COLO668 (cell line): ENCODE measurements around the gene COBL.
A peak's percentile ranks its signal among the peaks of the same experiment; 100 is the strongest.

Experiments
- DNase-seq: peaks from one replicate; lab custom pipeline; 2025; ENCODE audit not compliant: unreplicated experiment; lab: John Stamatoyannopoulos, UW

The COBL gene

GRCh38 chr7:51278797-51279196, 37.8 kb downstream of the COBL start:
- DNase-seq, result peak; percentile 86

DNA sequence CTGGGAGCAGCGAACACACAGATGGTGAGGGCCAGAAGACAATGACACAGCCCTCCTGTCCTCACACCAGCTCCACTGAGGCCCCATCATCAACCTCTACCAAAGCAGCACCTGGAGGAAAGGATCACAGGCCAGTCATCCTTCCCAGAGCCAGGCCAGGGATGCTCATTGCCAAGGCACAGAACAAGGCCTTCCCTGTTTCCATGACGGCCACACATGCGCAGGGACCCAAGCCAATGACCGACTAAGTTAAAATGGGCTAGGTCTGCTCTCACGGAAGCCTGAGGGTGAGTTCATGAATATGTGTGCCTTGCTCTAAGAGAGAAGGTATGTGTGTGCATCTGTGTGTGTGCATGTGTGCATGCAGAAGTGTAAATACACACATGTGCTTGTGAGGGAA, 39.6 kb downstream of the COBL start:
- no peak for DNase-seq

DNA sequence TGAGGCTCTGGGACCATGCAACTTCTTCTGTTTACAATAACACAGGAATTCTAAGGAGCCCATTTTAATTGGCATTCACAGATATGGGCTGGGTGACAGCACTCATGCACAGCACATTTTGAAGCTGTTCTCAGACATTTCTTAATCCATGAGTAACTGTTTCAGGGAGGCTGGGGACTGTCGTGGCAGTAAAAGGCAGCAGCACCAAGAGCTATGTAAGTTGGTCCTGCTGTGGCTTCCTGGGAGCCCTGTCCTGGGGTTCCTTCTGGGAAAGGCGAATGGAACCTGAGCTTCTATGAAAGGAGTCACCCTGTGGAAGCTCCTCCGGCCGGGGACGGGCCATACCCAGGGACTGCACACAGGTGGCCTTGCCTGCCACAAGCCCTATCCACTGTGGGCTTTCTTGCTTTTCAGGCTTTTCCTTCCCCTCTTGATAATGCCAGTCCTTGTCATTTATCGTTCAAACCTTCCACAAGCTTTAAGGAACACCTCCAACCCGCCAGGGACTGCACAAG, 40.5 kb downstream of the COBL start:
- no peak for DNase-seq

DNA sequence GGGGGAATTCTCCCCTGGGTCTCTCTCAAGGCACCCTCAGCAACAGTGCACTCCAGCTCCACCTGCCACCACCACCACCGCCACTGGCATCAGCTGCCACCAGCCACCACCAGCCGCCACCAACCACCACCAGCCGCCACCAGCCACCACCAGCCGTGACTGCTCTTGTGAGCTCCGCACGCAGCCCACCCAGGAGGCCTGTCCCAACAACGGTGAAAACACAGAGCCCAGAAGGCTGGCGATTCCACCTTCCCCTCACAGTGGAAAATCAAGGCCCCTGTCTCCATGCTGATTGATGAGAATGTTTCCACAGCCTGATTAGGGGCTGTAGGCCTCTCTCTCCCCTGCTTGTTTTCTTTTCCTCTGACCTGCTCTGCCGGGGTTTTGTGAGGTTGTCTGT, 41.1 kb downstream of the COBL start:
- no peak for DNase-seq

DNA sequence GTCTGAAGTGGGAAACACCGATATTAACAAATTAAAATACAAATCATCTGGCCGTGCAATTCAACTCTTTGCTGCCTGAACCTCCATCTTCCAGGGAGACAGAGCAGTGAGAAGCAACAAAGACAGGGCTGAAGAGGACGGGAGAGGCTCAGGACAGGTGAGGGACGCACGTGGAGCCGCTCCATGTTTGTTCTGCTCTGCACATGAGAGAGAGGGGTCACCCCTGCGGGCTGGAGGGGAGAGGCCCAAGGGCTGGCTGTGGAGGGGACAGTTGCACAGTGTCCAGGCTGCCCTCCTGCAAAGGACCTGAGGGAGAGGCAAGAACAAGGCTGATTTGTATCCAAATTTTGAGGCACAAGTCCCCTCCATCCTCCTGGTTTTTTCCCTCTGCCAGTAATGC, 41.7 kb downstream of the COBL start:
- DNase-seq, result no peak

- no peak for DNase-seq
These were observed 42.6 kb downstream of the COBL start for GRCh38 chr7:51274001-51274400.

- no peak for DNase-seq
These were observed 43.2 kb downstream of the COBL start for GRCh38 chr7:51273360-51273759.

DNA sequence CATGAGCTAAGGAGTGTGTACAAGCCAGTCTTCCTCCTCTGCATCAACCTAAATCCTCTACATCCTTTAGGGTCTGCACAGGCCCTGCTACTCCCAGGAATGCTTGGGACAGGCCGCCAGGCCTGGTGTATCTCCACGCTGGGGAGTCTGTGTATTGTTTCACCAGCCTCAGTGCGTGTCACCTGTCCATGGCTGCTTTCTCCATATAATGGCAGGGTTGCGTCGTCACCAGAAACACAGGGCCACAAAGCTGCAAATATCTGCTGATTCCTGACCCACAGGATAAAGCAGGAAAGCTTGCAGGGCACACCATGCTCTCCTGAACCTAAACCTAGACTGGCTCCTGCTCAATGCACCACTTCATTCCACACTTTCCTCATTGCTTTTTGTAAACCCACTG, 45.6 kb downstream of the COBL start:
- DNase-seq, result no peak

- DNase-seq, result no peak
These were observed 46.7 kb downstream of the COBL start for GRCh38 chr7:51269911-51270310.

GRCh38 chr7:51269321-51269720, 47.3 kb downstream of the COBL start:
- DNase-seq, result no peak

GRCh38 chr7:51268859-51269258, 47.8 kb downstream of the COBL start:
- DNase-seq, result no peak

- DNase-seq, result no peak
These were observed 49.4 kb downstream of the COBL start for GRCh38 chr7:51267169-51267568.

DNA sequence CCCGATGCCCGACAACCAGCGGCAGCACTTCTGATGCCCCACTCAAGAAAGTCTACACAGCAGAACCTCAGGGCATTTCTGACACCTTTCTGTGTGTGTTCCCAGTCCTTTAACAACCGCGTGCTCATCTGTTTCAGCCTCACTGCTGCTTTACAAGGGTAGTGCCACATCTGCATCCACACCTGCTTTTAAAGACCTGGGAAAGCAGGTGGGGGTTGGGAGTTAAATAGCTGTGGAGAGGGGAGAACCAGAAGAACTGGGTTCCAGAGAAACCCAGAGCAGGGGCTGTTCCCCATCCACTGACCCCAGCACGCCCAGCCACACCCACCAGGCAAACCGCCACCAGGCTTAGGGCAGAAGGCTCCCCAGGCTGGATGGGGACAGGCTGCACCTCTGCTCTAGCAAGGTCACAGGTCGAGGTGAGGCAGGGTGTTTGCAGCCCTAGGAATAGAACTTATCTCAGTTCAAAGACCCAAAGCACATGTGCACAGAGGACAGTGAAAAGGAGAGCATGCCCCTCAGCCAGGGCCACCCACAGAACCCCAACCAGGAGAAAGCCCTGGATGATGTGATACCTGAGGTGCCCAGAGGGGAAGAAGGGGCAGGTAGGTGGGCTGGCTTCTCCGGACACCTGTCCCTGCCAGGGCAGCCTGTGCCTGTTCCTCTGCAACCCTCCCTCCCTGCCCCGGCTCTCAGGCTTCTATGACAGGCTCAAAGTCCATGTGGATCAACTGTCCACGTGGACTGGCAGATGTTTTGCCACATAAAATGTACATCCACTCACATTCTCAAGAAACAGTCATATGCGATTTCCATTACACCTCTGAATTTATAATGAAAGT, 51.3 kb downstream of the COBL start:
- DNase-seq, result peak; percentile 95

DNA sequence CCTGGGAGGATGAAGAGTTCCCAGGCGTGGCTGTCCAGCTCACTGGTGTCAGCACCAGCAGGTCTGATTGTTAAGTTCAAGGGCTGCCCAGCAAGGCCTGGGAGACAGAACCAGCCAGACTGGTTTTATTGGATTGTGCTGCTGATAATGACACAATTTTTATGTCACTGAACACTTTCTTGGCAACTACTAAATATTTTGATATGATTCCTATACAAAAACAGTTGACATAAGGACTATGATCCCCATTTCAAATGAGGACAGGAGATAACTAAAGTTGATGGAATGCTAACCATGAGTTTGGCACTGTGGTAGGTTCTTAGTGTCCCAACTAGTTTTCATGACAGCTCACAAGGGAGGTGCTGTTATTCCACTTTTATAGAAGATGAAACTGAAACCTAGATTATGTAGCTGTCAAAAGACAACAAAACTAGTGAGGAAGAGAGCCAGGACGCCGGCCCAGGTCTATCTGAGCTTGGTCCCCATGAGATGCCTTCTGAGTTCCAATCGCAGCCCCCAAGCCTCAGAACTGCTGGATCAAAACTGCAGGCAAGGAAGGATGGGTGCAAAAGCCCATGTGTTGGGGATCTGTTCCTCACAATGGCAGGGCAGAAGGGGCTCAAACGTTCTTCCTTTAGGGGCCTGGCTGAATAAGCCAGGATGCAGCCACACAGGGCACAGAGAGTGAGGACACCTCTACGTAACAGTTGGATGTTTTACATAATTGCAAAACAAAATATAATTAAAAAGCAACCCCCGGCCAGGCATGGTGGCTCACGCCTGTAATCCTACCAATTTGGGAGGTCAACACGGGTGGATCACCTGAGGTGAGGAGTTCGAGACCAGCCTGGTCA, 52.8 kb downstream of the COBL start:
- DNase-seq, result peak; percentile 75

- no peak for DNase-seq
These were observed 53.6 kb downstream of the COBL start for GRCh38 chr7:51262796-51263531.

GRCh38 chr7:51261950-51262795, 54.4 kb downstream of the COBL start:
- no peak for DNase-seq

DNA sequence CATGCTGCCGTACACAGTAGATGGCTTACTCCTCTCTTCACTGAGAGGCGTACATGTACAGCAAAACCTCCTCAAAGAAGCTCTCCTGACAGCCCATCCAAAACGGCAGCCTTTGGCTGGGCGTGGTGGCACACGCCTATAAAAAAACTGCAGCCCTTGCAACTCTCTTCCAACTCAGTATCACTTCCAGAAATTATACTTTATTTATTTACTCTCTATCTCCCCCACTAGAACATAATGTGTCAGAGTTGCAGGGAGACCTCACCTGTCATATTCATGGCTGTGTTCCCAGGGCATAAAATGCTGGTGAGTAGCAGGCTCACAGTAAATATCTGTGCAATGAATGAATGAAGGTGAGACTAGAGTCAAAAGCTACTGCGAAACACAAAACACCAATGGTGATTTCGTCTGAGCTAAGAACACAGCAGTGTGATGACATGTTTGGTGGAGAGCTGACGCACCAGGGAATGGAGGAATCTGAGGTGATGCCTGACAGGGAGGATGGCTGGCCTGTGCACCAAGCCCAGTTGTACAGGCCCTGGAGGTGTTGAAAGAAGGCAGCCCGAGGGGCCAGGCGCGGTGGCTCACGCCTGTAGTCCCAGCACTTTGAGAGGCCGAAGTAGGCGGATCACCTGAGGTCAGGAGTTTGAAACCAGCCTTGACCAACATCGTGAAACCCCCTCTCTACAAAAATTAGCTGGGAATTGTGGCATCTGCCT, 55.3 kb downstream of the COBL start:
- DNase-seq, result no peak

DNA sequence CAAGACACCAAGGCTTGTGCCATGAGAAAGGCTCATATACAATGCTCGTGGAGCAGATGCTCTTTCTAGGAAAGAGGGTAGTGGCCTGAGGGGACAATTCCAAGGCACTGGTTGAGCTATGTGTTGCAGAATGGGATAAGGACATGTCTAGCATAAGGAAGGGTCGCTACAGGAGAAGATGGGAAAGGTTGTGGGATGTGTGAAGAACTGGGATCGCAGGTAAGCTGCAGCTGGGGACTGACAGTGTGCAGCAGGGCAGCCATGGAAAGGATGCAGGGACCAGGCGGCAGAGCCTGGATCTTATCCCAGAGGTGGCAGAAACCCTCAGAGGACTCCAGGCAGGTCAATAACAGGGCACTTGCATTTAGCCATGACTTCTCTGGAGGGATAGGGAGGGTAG, 56.1 kb downstream of the COBL start:
- no peak for DNase-seq

DNA sequence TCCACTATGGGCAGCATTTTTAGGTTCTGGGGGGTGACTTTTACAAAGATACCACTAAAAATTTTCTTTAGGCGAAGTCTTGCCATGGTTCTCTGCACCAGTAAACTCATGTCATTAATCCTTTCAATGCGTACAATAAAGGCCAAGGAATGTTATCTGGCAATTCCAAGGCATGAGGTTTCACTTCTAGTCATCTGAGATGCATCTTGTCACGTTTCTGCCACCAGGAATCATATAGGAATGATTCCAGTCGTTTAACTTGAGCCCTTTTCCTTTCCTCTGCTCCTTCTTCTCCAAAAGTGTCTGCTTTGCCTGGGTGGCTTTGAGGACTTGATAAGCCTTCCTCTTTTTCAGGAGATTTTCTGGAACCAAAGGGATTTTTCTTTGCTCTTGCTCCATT, 56.8 kb downstream of the COBL start:
- no peak for DNase-seq

DNA sequence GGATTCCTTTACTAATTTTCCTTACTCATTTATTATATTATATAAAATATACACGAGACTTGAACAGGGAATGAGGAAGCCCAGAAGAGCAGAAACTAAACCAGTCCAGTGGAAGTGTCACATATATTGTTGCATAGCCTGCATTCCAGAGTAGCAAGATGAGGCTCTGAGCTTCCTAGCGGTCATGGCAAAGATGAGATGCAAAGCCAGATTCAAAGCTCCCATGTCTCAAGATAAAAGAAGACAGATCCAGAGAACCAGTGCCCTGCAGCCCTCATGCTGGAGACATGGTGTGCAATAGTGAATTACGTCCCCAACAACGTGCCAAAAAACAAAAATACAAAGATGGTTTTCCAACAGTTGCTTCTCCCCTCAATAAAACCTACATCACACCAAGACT, 59.7 kb downstream of the COBL start:
- no peak for DNase-seq
